Vagina (tissue), 2 donors: ENCODE measurements around the gene MMD2. TPM values are rescaled to one million over a fixed set of nuclear protein-coding genes. Genes with fewer than 3 reads are reported as not detected.
A peak's percentile ranks its signal among the peaks of the same experiment; 100 is the strongest.

ENCODE experiments used
- DNase-seq, 2 donors: peaks; one replicate each; pipeline ENCODE4 v3.0.0-alpha.2; 2017; ENCODE audit errors: extremely low spot score in 2 of 2
- H3K27ac ChIP-seq: fragments of 200-600 bp; sonication (generic); one replicate; pipeline ENCODE4 v1.5.1; 2019
- H3K27me3 ChIP-seq: fragments of 200-600 bp; sonication (generic); one replicate; pipeline ENCODE4 v1.5.1; 2019
- H3K36me3 ChIP-seq, 2 donors: fragments of 200-600 bp; sonication (generic); one replicate each; pipeline ENCODE4 v1.5.1; 2017 to 2019
- H3K4me1 ChIP-seq: fragments of 200-600 bp; sonication (generic); one replicate; pipeline ENCODE4 v1.5.1; 2019
- H3K4me3 ChIP-seq, 2 donors: fragments of 200-600 bp; sonication (generic); 1 replicate in 1 of 2; 2 replicates in 1 of 2; pipeline ENCODE4 v1.5.1; 2016 to 2019
- H3K9me3 ChIP-seq: fragments of 200-600 bp; sonication (generic); one replicate; pipeline ENCODE4 v1.5.1; 2019
- CTCF ChIP-seq, 3 experiments: fragments of 450-650 bp in 2 of 3; fragments of 200-600 bp in 1 of 3; sonication (generic) in 1 of 3; IDR thresholded peaks; one replicate each; pipeline ENCODE4 v1.5.1; 2017 to 2019; ENCODE audit warnings: antibody characterized with exemption in 3 of 3, mild to moderate bottlenecking in 2 of 3, moderate library complexity in 2 of 3
- POLR2A ChIP-seq, 2 donors: fragments of 450-650 bp; IDR thresholded peaks; one replicate each; pipeline ENCODE4 v1.6.1; 2017; ENCODE audit warnings: antibody characterized with exemption in 2 of 2, mild to moderate bottlenecking in 2 of 2, moderate library complexity in 2 of 2
- POLR2AphosphoS5 ChIP-seq, 2 donors: sonication (generic); formaldehyde crosslinking; IDR thresholded peaks; one replicate each; pipeline ENCODE4 v1.9.0; 2017; ENCODE audit warnings: antibody characterized with exemption in 2 of 2, mild to moderate bottlenecking in 2 of 2, low read depth in 1 of 2; ENCODE audit not compliant: insufficient read depth in 1 of 2
- intact Hi-C: fragments of 100-400 bp; cut with DNase I; formaldehyde crosslinking; loops from one replicate; pipeline ENCODE4 v1.15.1; 2023
- total RNA-seq: library from RNA; depleted of rRNA; stranded (reverse); fragments of >200 nt; gene quantifications from one replicate; pipeline ENCODE4 v1.2.3, GENCODE V29; 2016

The MMD2 gene
- total RNA-seq, 1 donor from 2014 or later, result not detected

- TF ChIP-seq CTCF (IDR thresholded peaks at IDR 0.05), result no peak
- TF ChIP-seq POLR2AphosphoS5 (IDR thresholded peaks at IDR 0.05; ENCODE audit: insufficient read depth in 1 of 2, low read depth in 1 of 2), result no peak
- no peak for TF ChIP-seq POLR2A (IDR thresholded peaks at IDR 0.05)
- H3K4me1 ChIP-seq, result peaks cover 23% of the 10 kb centered on the region
- intact Hi-C loops, result loop anchor here (2.0 to 10.0 kb wide), 2 partner anchors 58 to 84 kb away; no protein-coding TSS in a partner anchor
Observed at GRCh38 chr7:4883033-4883371, 76.0 kb downstream of the MMD2 start.

GRCh38 chr7:4882169-4883032 lies 76.6 kb downstream of the MMD2 start:
- TF ChIP-seq POLR2AphosphoS5 (IDR thresholded peaks at IDR 0.05; ENCODE audit: insufficient read depth in 1 of 2, low read depth in 1 of 2) (peak; percentile 54 to 84), POLR2A (IDR thresholded peaks at IDR 0.05) (peak in 1 of 2 donors; percentile 14), CTCF (IDR thresholded peaks at IDR 0.05) (peak in 1 of 3 experiments; percentile 13)
- peak in 1 of 2 donors; percentile 93 for DNase-seq
- H3K27me3 ChIP-seq, result no peaks in the 10 kb centered on the region
- H3K4me1 ChIP-seq, result peaks cover 23% of the 10 kb centered on the region
- intact Hi-C loops, result loop anchor here (2.0 to 10.0 kb wide), 2 partner anchors 58 to 84 kb away; no protein-coding TSS in a partner anchor
- no peaks in the 10 kb centered on the region for H3K36me3 ChIP-seq
- peak overlapping the region; percentile 85 for H3K27ac ChIP-seq
- no peaks in the 10 kb centered on the region for H3K9me3 ChIP-seq
- H3K4me3 ChIP-seq, result peak overlapping the region; percentile 57 to 81

More at GRCh38 chr7:4883033-4883371, 76.0 kb downstream of the MMD2 start:
- no peaks in the 10 kb centered on the region for H3K36me3 ChIP-seq
- H3K9me3 ChIP-seq, result no peaks in the 10 kb centered on the region
- no peaks in the 10 kb centered on the region for H3K27me3 ChIP-seq
- peak overlapping the region; percentile 57 to 81 for H3K4me3 ChIP-seq
- peak overlapping the region; percentile 85 for H3K27ac ChIP-seq
- DNase-seq, result no peak

GRCh38 chr7:4880218-4880617 lies 78.8 kb downstream of the MMD2 start:
- Histone ChIP-seq H3K9me3 (no peaks in the 10 kb centered on the region), H3K4me3 (peak overlapping the region in 1 of 2 donors; percentile 21), H3K36me3 (no peaks in the 10 kb centered on the region), H3K4me1 (peaks cover 23% of the 10 kb centered on the region), H3K27me3 (no peaks in the 10 kb centered on the region), H3K27ac (peak overlapping the region; percentile 85)
- intact Hi-C loops, result loop anchor here (10.0 kb wide), 1 partner anchor 55 kb away; no protein-coding TSS in a partner anchor
- no peak for DNase-seq
- TF ChIP-seq CTCF (IDR thresholded peaks at IDR 0.05) (no peak), POLR2A (IDR thresholded peaks at IDR 0.05) (no peak), POLR2AphosphoS5 (IDR thresholded peaks at IDR 0.05; ENCODE audit: insufficient read depth in 1 of 2, low read depth in 1 of 2) (no peak)

GRCh38 chr7:4879396-4880081 lies 79.4 kb downstream of the MMD2 start:
- H3K9me3 ChIP-seq, result no peaks in the 10 kb centered on the region
- no peak for DNase-seq
- peak overlapping the region in 1 of 2 donors; percentile 21 for H3K4me3 ChIP-seq
- no peaks in the 10 kb centered on the region for H3K36me3 ChIP-seq
- intact Hi-C loops, result loop anchor here (5.0 to 10.0 kb wide), 2 partner anchors 55 to 1752 kb away; no protein-coding TSS in a partner anchor
- H3K27ac ChIP-seq, result peak overlapping the region; percentile 85
- peaks cover 23% of the 10 kb centered on the region for H3K4me1 ChIP-seq
- H3K27me3 ChIP-seq, result no peaks in the 10 kb centered on the region
- TF ChIP-seq POLR2AphosphoS5 (IDR thresholded peaks at IDR 0.05; ENCODE audit: insufficient read depth in 1 of 2, low read depth in 1 of 2), result no peak
- TF ChIP-seq POLR2A (IDR thresholded peaks at IDR 0.05), result no peak
- TF ChIP-seq CTCF (IDR thresholded peaks at IDR 0.05), result no peak
